GM10248 (cell line): ENCODE data around the gene RBP5.

Experiments
- CTCF ChIA-PET: fragments of 300-600 bp; sonication (Branson Sonifier 250); formaldehyde crosslinking; extraction: SDS; loops from one replicate; lab custom pipeline; 2021; ENCODE audit warnings: antibody characterized with exemption; lab: Yijun Ruan, JAX
- POLR2A ChIA-PET: fragments of 350-650 bp; sonication (Branson Sonifier 250); formaldehyde crosslinking; extraction: SDS; loops from one replicate; lab custom pipeline; 2020; ENCODE audit warnings: antibody characterized with exemption; lab: Yijun Ruan, JAX
- DNase-seq: peaks from one replicate; pipeline ENCODE4 v3.0.0; 2012; ENCODE audit errors: extremely low spot score
- TF ChIP-seq, protein P1 (sequence below): IDR thresholded peaks from 2 replicates; pipeline ENCODE4 v1.5.1; 2012; ENCODE audit warnings: mild to moderate bottlenecking, low read depth; ENCODE audit errors: extremely low read depth, missing control alignments, control extremely low read depth

RBP5 gene

DNA sequence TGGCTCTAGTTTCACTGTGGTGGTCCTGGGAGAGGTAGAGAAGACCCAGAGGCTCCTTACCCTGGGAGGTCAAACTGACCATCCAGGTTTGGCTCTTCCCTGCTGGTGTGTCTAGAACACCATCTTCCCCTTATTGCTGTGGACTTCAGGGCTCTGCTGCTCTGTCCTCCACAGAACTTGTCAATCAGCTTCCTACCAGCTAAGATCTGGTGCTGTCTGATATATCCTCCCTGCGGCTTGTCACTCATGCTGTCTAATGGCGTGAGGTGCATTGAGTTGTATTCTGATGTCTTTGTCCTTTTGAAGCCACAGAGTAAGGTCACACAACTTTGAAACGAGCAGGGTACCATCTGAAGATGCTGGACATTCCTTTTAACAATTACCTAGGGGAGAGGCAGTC is 12.5 kb downstream of the RBP5 start:
- DNase-seq = no peak
- ChIA-PET POLR2A (no interaction called here), CTCF (interaction anchor here (1.2 to 11.5 kb wide), 2 partner anchors 6 to 24 kb away, joined by 3 to 108 read pairs; partner anchors contain the start of gene C1RL)
- TF ChIP-seq, protein P1, sequence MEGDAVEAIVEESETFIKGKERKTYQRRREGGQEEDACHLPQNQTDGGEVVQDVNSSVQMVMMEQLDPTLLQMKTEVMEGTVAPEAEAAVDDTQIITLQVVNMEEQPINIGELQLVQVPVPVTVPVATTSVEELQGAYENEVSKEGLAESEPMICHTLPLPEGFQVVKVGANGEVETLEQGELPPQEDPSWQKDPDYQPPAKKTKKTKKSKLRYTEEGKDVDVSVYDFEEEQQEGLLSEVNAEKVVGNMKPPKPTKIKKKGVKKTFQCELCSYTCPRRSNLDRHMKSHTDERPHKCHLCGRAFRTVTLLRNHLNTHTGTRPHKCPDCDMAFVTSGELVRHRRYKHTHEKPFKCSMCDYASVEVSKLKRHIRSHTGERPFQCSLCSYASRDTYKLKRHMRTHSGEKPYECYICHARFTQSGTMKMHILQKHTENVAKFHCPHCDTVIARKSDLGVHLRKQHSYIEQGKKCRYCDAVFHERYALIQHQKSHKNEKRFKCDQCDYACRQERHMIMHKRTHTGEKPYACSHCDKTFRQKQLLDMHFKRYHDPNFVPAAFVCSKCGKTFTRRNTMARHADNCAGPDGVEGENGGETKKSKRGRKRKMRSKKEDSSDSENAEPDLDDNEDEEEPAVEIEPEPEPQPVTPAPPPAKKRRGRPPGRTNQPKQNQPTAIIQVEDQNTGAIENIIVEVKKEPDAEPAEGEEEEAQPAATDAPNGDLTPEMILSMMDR = no peak

DNA sequence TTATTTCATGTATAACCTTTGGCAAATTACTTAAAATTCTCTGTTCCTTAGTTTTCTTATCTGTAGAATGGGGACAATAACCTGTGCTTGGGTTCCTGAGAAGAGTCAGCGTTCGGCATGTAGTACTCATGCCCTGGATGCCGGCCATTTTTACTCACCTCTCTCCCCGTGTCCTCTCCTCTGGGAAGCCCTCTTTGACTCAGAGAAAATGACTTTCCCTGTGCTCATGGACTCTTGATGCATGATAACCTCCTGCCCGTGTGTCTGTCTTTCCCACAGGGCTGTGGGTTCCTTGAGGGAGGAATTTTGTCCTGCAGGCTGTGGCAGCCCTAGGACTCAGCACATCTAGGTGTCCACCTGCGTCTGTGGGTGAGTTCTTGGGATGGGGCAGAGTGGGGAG is 13.8 kb downstream of the RBP5 start:
- ChIA-PET CTCF (interaction anchor here (8.3 kb wide), 1 partner anchor 7 kb away, joined by 108 read pairs; no protein-coding TSS in a partner anchor), POLR2A (no interaction called here)
- DNase-seq = no peak
- TF ChIP-seq, protein P1 = no peak

DNA sequence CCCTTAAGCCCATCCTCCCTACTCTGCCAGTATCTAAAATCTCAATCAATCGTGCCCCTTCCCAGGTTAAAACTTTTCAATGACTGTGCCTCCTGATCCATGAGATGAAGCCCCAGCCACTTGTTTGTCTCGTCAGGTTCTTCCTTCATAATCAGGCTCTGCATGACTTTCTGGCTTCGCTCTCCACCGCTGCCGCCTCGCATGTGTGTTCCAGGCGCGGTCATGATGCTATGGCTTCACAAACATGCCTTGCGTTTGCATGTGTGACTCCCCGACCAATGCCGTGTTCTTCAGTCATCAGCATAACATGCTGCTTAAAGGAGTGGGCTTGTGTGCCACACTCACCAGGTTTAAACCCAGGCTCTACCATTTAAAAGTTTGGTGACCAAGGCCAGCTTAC is 14.7 kb downstream of the RBP5 start:
- ChIA-PET POLR2A (no interaction called here), CTCF (interaction anchor here (1.0 to 8.3 kb wide), 17 partner anchors 8 to 244 kb away, joined by 3 to 108 read pairs (median 6); partner anchors contain the start of genes C12orf57, RNU7-1 and SPSB2)
- DNase-seq = no peak
- TF ChIP-seq, protein P1 = no peak

DNA sequence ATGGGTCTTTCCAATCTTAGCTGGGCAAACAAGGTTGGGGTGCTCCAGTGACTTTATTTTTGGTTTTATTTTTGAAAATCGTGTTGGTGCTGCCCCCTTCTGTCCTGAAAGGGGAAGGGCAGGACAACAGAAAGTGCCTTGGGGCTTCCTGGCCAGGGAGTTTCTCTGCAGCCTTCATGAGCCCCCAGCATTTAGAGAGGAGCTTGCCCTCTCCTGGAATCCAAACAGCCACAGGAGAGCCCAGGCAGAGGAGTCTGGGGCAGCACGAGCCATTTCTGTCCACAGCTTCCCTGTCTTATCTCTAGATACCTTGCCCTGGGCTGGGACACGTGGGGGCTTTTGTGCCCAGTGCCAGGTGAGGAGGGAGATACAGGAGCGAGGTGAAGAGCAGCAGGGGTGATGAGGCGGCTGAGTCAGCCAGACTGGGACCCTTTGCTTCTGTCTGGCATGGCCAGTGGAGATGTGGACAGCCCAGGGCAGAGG is 15.3 kb downstream of the RBP5 start:
- peak; percentile 73 for DNase-seq
- ChIA-PET POLR2A (no interaction called here), CTCF (interaction anchor here (0.6 to 8.3 kb wide), 38 partner anchors 8 to 243 kb away, joined by 3 to 108 read pairs (median 4); partner anchors contain the start of genes C12orf57, RNU7-1 and SPSB2)
- TF ChIP-seq, protein P1 = peak; percentile 80

GRCh38 chr12:7112041-7112440 is 16.6 kb downstream of the RBP5 start:
- TF ChIP-seq, protein P1 = no peak
- no peak for DNase-seq
- POLR2A ChIA-PET = no interaction called here
- CTCF ChIA-PET = interaction anchor here (1.0 to 8.3 kb wide), 25 partner anchors 7 to 287 kb away, joined by 3 to 108 read pairs (median 5); partner anchors contain the start of genes C12orf57, LPCAT3, RNU7-1 and SPSB2

GRCh38 chr12:7110661-7111060 is 18.0 kb downstream of the RBP5 start:
- no peak for DNase-seq
- TF ChIP-seq, protein P1 = no peak
- ChIA-PET POLR2A (no interaction called here), CTCF (interaction anchor here (1.0 to 8.3 kb wide), 12 partner anchors 11 to 238 kb away, joined by 3 to 108 read pairs (median 4); partner anchors contain the start of genes C12orf57, PTPN6, RNU7-1 and SPSB2)
